Keratinocyte (primary cell): ENCODE results near the gene YWHAB. TPM values are rescaled to one million over a fixed set of nuclear protein-coding genes. Genes with fewer than 3 reads are reported as not detected.

Experiments
- DNase-seq: peaks from one replicate; pipeline ENCODE4 v3.0.0-alpha.2; 2011; ENCODE audit warnings: low read depth, missing footprints, low spot score
- FAIRE-seq: peaks from 2 replicates; lab custom pipeline; 2011; peaks lifted over from hg19 to GRCh38; lab: Jason Lieb, UNC
- H2AFZ ChIP-seq: 2 replicates; pipeline ENCODE4 v1.6.0; 2012; ENCODE audit warnings: low read length, control low read depth, inconsistent platforms; ENCODE audit not compliant: control insufficient read depth
- H3K27ac ChIP-seq: 2 replicates; pipeline ENCODE4 v1.5.1; 2011; ENCODE audit warnings: low read length; ENCODE audit not compliant: control insufficient read depth, insufficient read depth
- H3K27me3 ChIP-seq: 3 replicates; pipeline ENCODE4 v1.6.0; 2011; ENCODE audit warnings: low read length; ENCODE audit not compliant: control insufficient read depth, insufficient read depth; ENCODE audit errors: extremely low read depth
- H3K36me3 ChIP-seq, 2 experiments: 2 replicates in 1 of 2; 3 replicates in 1 of 2; pipeline ENCODE4 v1.5.1; 2011; ENCODE audit warnings: low read length in 2 of 2, mild to moderate bottlenecking in 1 of 2; ENCODE audit not compliant: control insufficient read depth in 2 of 2, insufficient read depth in 2 of 2; ENCODE audit errors: extremely low read depth in 1 of 2
- H3K4me1 ChIP-seq: 3 replicates; pipeline ENCODE4 v1.5.1; 2011; ENCODE audit warnings: low read length; ENCODE audit not compliant: control insufficient read depth, insufficient read depth; ENCODE audit errors: extremely low read depth
- H3K4me2 ChIP-seq: 3 replicates; pipeline ENCODE4 v1.6.0; 2011; ENCODE audit warnings: low read depth, low read length; ENCODE audit not compliant: control insufficient read depth, insufficient read depth; ENCODE audit errors: extremely low read depth
- H3K4me3 ChIP-seq, 3 experiments: fragments of 200-600 bp in 1 of 3; sonication (generic) in 1 of 3; 2 replicates in 2 of 3; 3 replicates in 1 of 3; pipeline ENCODE4 v1.5.1; 2011 to 2016; ENCODE audit warnings: low read length in 3 of 3, mild to moderate bottlenecking in 3 of 3, control low read depth in 2 of 3, inconsistent platforms in 1 of 3, low read depth in 1 of 3, mixed read lengths in 1 of 3, mixed run types in 1 of 3, moderate library complexity in 1 of 3; ENCODE audit not compliant: control insufficient read depth in 2 of 3, insufficient read depth in 2 of 3; ENCODE audit errors: extremely low read depth in 1 of 3
- H3K79me2 ChIP-seq: 2 replicates; pipeline ENCODE4 v1.6.0; 2012; ENCODE audit warnings: low read length; ENCODE audit not compliant: control insufficient read depth, insufficient read depth
- H3K9ac ChIP-seq: 3 replicates; pipeline ENCODE4 v1.6.0; 2011; ENCODE audit warnings: low read length; ENCODE audit not compliant: control insufficient read depth, insufficient read depth; ENCODE audit errors: extremely low read depth
- H3K9me1 ChIP-seq: 3 replicates; pipeline ENCODE4 v1.6.0; 2011; ENCODE audit warnings: low read length; ENCODE audit not compliant: control insufficient read depth, insufficient read depth; ENCODE audit errors: extremely low read depth
- H3K9me3 ChIP-seq: 2 replicates; pipeline ENCODE4 v1.5.1; 2012; ENCODE audit warnings: low read depth, low read length; ENCODE audit not compliant: control insufficient read depth
- H4K20me1 ChIP-seq: 3 replicates; pipeline ENCODE4 v1.6.0; 2011; ENCODE audit warnings: low read length; ENCODE audit not compliant: control insufficient read depth, insufficient read depth; ENCODE audit errors: extremely low read depth
- EZH2 ChIP-seq: IDR thresholded peaks from one replicate; pipeline ENCODE4 v1.6.1; 2012; ENCODE audit warnings: inconsistent platforms, mild to moderate bottlenecking, low read length, moderate library complexity
- dilution Hi-C: fragments of 300-500 bp; cut with MboI; formaldehyde crosslinking; loops from one replicate; pipeline ENCODE4 v1.7.0; 2020; ENCODE audit warnings: low sequenced_read_pairs; ENCODE audit not compliant: extremely low pct_ligation_motif_present
- polyA plus RNA-seq, 5 experiments: library from polyadenylated mRNA; depleted of rRNA in 3 of 5; stranded (reverse) in 3 of 5; stranded (forward) in 1 of 5; unstranded in 1 of 5; fragments of >200 nt; gene quantifications; 1 replicate in 1 of 5; 2 replicates in 3 of 5; 3 replicates in 1 of 5; pipeline versions ENCODE4 v1.2.1 to v1.2.3, GENCODE V29; 2011 to 2012; ENCODE audit warnings: missing spikeins in 2 of 5, low read depth in 1 of 5, low replicate concordance in 1 of 5
- TF ChIP-seq, protein P1 (sequence below), 3 experiments: IDR thresholded peaks in 1 of 3; conservative IDR thresholded peaks in 1 of 3; optimal IDR thresholded peaks in 1 of 3; 2 replicates in 2 of 3; 3 replicates in 1 of 3; pipeline versions ENCODE3 to v1.5.1; 2011; ENCODE audit warnings: low read length in 3 of 3, mild to moderate bottlenecking in 3 of 3, moderate library complexity in 2 of 3, control low read depth in 1 of 3, inconsistent platforms in 1 of 3; ENCODE audit not compliant: insufficient read depth in 2 of 3; ENCODE audit errors: extremely low read depth in 1 of 3

YWHAB gene
- polyA plus RNA-seq, 1 donor (not counting 4 experiments of a cell fraction or from before 2014, with no cell fraction given), result 214 TPM

DNA sequence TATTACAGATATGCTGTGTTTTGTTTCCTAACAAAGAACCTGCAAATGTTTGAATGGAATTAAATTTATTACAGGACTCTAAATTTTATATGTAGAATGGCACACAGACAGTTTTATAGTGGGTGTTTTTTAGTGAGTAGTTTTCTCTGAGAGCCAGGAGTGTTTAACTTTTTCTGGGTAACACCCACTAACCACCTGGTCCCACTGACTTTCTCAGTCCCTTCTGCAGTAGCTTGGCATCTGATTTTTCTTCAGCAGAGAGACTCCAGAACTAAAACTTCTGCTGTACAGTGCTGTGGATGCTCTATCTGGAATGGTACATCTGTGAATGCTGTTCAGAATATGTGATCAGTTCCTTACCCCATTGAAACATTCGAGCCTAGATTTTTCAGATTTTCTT, 6.3 kb downstream of the YWHAB start:
- FAIRE-seq (no peak), DNase-seq (no peak)
- Histone ChIP-seq H3K9ac (no peak overlapping the region), H3K36me3 (peaks cover 9 to 29% of the 10 kb centered on the region in 2 experiments), H3K4me2 (no peak overlapping the region), H3K4me1 (peaks cover 31% of the 10 kb centered on the region), H3K79me2 (peaks cover 98% of the 10 kb centered on the region), H3K9me1 (peaks cover 6% of the 10 kb centered on the region), H3K27me3 (no peaks in the 10 kb centered on the region), H3K27ac (no peak overlapping the region), H3K4me3 (no peak overlapping the region), H4K20me1 (peaks cover 51% of the 10 kb centered on the region), H3K9me3 (no peaks in the 10 kb centered on the region), H2AFZ (no peak overlapping the region)
- no peak for TF ChIP-seq EZH2
- TF ChIP-seq, protein P1, sequence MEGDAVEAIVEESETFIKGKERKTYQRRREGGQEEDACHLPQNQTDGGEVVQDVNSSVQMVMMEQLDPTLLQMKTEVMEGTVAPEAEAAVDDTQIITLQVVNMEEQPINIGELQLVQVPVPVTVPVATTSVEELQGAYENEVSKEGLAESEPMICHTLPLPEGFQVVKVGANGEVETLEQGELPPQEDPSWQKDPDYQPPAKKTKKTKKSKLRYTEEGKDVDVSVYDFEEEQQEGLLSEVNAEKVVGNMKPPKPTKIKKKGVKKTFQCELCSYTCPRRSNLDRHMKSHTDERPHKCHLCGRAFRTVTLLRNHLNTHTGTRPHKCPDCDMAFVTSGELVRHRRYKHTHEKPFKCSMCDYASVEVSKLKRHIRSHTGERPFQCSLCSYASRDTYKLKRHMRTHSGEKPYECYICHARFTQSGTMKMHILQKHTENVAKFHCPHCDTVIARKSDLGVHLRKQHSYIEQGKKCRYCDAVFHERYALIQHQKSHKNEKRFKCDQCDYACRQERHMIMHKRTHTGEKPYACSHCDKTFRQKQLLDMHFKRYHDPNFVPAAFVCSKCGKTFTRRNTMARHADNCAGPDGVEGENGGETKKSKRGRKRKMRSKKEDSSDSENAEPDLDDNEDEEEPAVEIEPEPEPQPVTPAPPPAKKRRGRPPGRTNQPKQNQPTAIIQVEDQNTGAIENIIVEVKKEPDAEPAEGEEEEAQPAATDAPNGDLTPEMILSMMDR (optimal IDR thresholded peaks at IDR 0.05 in 1 of 3, IDR thresholded peaks at IDR 0.05 in 1 of 3, conservative IDR thresholded peaks at IDR 0.05 in 1 of 3; ENCODE audit: extremely low read depth in 1 of 3, insufficient read depth in 2 of 3, low read length in 3 of 3), result no peak
- dilution Hi-C loops, result no loop called here

DNA sequence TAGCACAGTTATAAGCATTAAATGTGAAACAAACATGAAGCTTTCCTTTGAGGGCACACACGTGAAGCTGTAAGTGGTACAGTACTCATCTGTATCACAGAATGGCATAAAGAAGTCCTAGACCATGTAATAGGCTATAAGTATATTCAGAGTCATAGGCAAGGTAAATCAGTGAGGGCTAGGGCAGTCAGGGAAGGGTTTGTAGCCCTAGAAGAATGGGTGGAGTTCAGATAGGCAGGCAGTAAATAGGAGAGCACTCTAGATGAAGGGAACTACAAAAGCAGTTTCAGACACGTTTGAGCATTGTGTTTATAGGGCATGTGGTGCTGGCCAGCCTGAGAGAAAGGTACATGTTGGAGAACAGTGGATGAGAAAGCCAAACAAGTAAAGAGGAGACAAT, 9.5 kb downstream of the YWHAB start:
- no peak for FAIRE-seq
- dilution Hi-C loops, result no loop called here

More for the DNA sequence above, 9.5 kb downstream of the YWHAB start:
- DNase-seq, result no peak
- no peak overlapping the region for H2AFZ ChIP-seq
- peaks cover 9% of the 10 kb centered on the region for H3K9me1 ChIP-seq
- TF ChIP-seq EZH2, result no peak
- TF ChIP-seq, protein P1 (optimal IDR thresholded peaks at IDR 0.05 in 1 of 3, IDR thresholded peaks at IDR 0.05 in 1 of 3, conservative IDR thresholded peaks at IDR 0.05 in 1 of 3; ENCODE audit: extremely low read depth in 1 of 3, insufficient read depth in 2 of 3, low read length in 3 of 3), result no peak
- no peaks in the 10 kb centered on the region for H3K27me3 ChIP-seq
- H3K4me1 ChIP-seq, result peaks cover 6% of the 10 kb centered on the region
- H4K20me1 ChIP-seq, result peaks cover 51% of the 10 kb centered on the region
- H3K4me3 ChIP-seq, result no peak overlapping the region
- H3K36me3 ChIP-seq, result peaks cover 9 to 16% of the 10 kb centered on the region in 2 experiments
- H3K27ac ChIP-seq, result no peak overlapping the region
- no peak overlapping the region for H3K9ac ChIP-seq
- H3K9me3 ChIP-seq, result no peaks in the 10 kb centered on the region
- no peak overlapping the region for H3K4me2 ChIP-seq
- peaks cover 98% of the 10 kb centered on the region for H3K79me2 ChIP-seq
